ENCODE data around the gene RAPGEFL1. TPM values are rescaled to one million over a fixed set of nuclear protein-coding genes. Genes with fewer than 3 reads are reported as not detected.

The RAPGEFL1 gene
- total and polyA plus RNA-seq, 4 donors: 4.6 to 9.4 (median 8.8) TPM

GRCh38 chr17:40170325-40170724, 6.9 kb upstream of the RAPGEFL1 start:
- ATAC-seq (ENCODE audit: insufficient read depth, low FRiP score): no peak
- Histone ChIP-seq H3K9ac (ENCODE audit: insufficient read depth in 1 of 2, low read length in 2 of 2) (no peak overlapping the region), H3K36me3 (ENCODE audit: control insufficient read depth in 4 of 4, insufficient read depth in 4 of 4, low read length in 4 of 4) (peaks cover 38 to 55% (median 44%) of the 10 kb centered on the region in 4 donors), H3K4me3 (no peak overlapping the region), H3K27me3 (ENCODE audit: control insufficient read depth in 3 of 3, insufficient read depth in 3 of 3, low read length in 2 of 3) (no peaks in the 10 kb centered on the region), H3K4me1 (ENCODE audit: control insufficient read depth in 5 of 5, insufficient read depth in 5 of 5, low read length in 5 of 5) (peaks cover 0 to 6% (median 0%) of the 10 kb centered on the region in 5 donors), H3K27ac (ENCODE audit: low read depth in 1 of 2, low read length in 1 of 2) (no peak overlapping the region), H3K9me3 (ENCODE audit: control insufficient read depth in 4 of 4, insufficient read depth in 3 of 4, low read length in 3 of 4) (no peaks in the 10 kb centered on the region)
- 75 to 95% methylated on average over 2 of the region's 2 CpGs for WGBS, 2 donors
- no peak for TF ChIP-seq CTCF (IDR thresholded peaks at IDR 0.05; ENCODE audit: control extremely low read depth, extremely low read depth)
- no peak for DNase-seq

- TF ChIP-seq CTCF (IDR thresholded peaks at IDR 0.05; ENCODE audit: control extremely low read depth, extremely low read depth): no peak
- H3K9me3 ChIP-seq (ENCODE audit: control insufficient read depth in 4 of 4, insufficient read depth in 3 of 4, low read length in 3 of 4): no peaks in the 10 kb centered on the region
- peaks cover 37 to 50% (median 43%) of the 10 kb centered on the region in 4 donors for H3K36me3 ChIP-seq (ENCODE audit: control insufficient read depth in 4 of 4, insufficient read depth in 4 of 4, low read length in 4 of 4)
- 91 to 100% methylated on average over 1 of the region's 1 CpG for whole genome bisulfite sequencing, 2 donors
- H3K4me1 ChIP-seq (ENCODE audit: control insufficient read depth in 5 of 5, insufficient read depth in 5 of 5, low read length in 5 of 5): peaks cover 0 to 7% (median under 1%) of the 10 kb centered on the region in 5 donors
- no peaks in the 10 kb centered on the region for H3K27me3 ChIP-seq (ENCODE audit: control insufficient read depth in 3 of 3, insufficient read depth in 3 of 3, low read length in 2 of 3)
- no peak for DNase-seq
- no peak overlapping the region for H3K9ac ChIP-seq (ENCODE audit: insufficient read depth in 1 of 2, low read length in 2 of 2)
- H3K4me3 ChIP-seq: no peak overlapping the region
- no peak overlapping the region for H3K27ac ChIP-seq (ENCODE audit: low read depth in 1 of 2, low read length in 1 of 2)
- ATAC-seq (ENCODE audit: insufficient read depth, low FRiP score): no peak
Observed at GRCh38 chr17:40171750-40172149, 5.5 kb upstream of the RAPGEFL1 start.

GRCh38 chr17:40173091-40173777, 4.0 kb upstream of the RAPGEFL1 start:
- H3K9me3 ChIP-seq (ENCODE audit: control insufficient read depth in 4 of 4, insufficient read depth in 3 of 4, low read length in 3 of 4): no peaks in the 10 kb centered on the region
- H3K36me3 ChIP-seq (ENCODE audit: control insufficient read depth in 4 of 4, insufficient read depth in 4 of 4, low read length in 4 of 4): peaks cover 29 to 35% (median 33%) of the 10 kb centered on the region in 4 donors
- no peak for ATAC-seq (ENCODE audit: insufficient read depth, low FRiP score)
- H3K9ac ChIP-seq (ENCODE audit: insufficient read depth in 1 of 2, low read length in 2 of 2): no peak overlapping the region
- H3K4me3 ChIP-seq: no peak overlapping the region
- no peak for DNase-seq
- H3K4me1 ChIP-seq (ENCODE audit: control insufficient read depth in 5 of 5, insufficient read depth in 5 of 5, low read length in 5 of 5): peaks cover 0 to 6% (median 4%) of the 10 kb centered on the region in 5 donors
- H3K27me3 ChIP-seq (ENCODE audit: control insufficient read depth in 3 of 3, insufficient read depth in 3 of 3, low read length in 2 of 3): no peaks in the 10 kb centered on the region
- 91 to 92% methylated on average over 4 of the region's 4 CpGs for WGBS, 2 donors
- H3K27ac ChIP-seq (ENCODE audit: low read depth in 1 of 2, low read length in 1 of 2): no peak overlapping the region
- no peak for TF ChIP-seq CTCF (IDR thresholded peaks at IDR 0.05; ENCODE audit: control extremely low read depth, extremely low read depth)

Data from lung (tissue), 12 donors.